GM12878 (cell line): ENCODE data around the gene USP15. TPM values are rescaled to one million over a fixed set of nuclear protein-coding genes. Genes with fewer than 3 reads are reported as not detected.

Experiments
- ATAC-seq: fragments of 200-7000 bp; cut with Tn5 transposase; 3 replicates; pipeline ENCODE4 v1.9.1; 2020; ENCODE audit warnings: mild to moderate bottlenecking, moderate library complexity
- BruUV-seq: library from RNA; stranded (reverse); fragments of 400-500 nt; replicated peaks from 2 replicates; lab custom pipeline; 2021; lab: Mats Ljungman, UMichigan
- CTCF ChIA-PET: fragments of 300-600 bp; sonication (Branson Sonifier 250); formaldehyde crosslinking; extraction: SDS; loops from one replicate; lab custom pipeline; 2021; ENCODE audit warnings: inconsistent platforms; lab: Yijun Ruan, JAX
- POLR2A ChIA-PET: fragments of 350-600 bp; formaldehyde crosslinking; extraction: SDS; loops from one replicate; lab custom pipeline; 2021; ENCODE audit warnings: inconsistent platforms; lab: Charles Lee
- RAD21 ChIA-PET: fragments of 300-600 bp; sonication (Branson Sonifier 250); formaldehyde crosslinking; loops from one replicate; lab custom pipeline; 2023; ENCODE audit warnings: antibody characterized with exemption; ENCODE audit not compliant: unreplicated experiment; lab: Charles Lee
- SMC1A ChIA-PET: fragments of 300-600 bp; sonication (Branson Sonifier 250); formaldehyde crosslinking; loops from one replicate; lab custom pipeline; 2023; ENCODE audit not compliant: unreplicated experiment, uncharacterized antibody; lab: Charles Lee
- DNase-seq: peaks from one replicate; pipeline ENCODE4 v3.0.0-alpha.2; 2011; ENCODE audit warnings: low read depth, low spot score
- FAIRE-seq: peaks from 3 replicates; lab custom pipeline; 2011; peaks lifted over from hg19 to GRCh38; lab: Jason Lieb, UNC
- H2AFZ ChIP-seq: 2 replicates; pipeline ENCODE4 v1.6.0; 2011; ENCODE audit warnings: low read depth, low read length, control low read depth; ENCODE audit not compliant: control insufficient read depth
- H3K27ac ChIP-seq: 2 replicates; pipeline ENCODE4 v1.5.1; 2011; ENCODE audit warnings: control low read depth; ENCODE audit not compliant: control insufficient read depth, insufficient read depth
- H3K27me3 ChIP-seq, 2 experiments: replicated peaks in 1 of 2; 2 replicates each; pipeline versions ENCODE4 v1.6.0 to v1.6.1; 2011; ENCODE audit warnings: low read length in 1 of 2; ENCODE audit not compliant: control insufficient read depth in 2 of 2, insufficient read depth in 2 of 2
- H3K36me3 ChIP-seq, 2 experiments: 2 replicates each; pipeline ENCODE4 v1.5.1; 2011; ENCODE audit warnings: low read length in 1 of 2; ENCODE audit not compliant: control insufficient read depth in 2 of 2, insufficient read depth in 2 of 2
- H3K4me1 ChIP-seq: 2 replicates; pipeline ENCODE4 v1.6.1; 2011; ENCODE audit warnings: mild to moderate bottlenecking, low read length, moderate library complexity, mixed read lengths; ENCODE audit not compliant: control insufficient read depth, insufficient read depth
- H3K4me2 ChIP-seq: 2 replicates; pipeline ENCODE4 v1.6.0; 2011; ENCODE audit warnings: control low read depth; ENCODE audit not compliant: control insufficient read depth, insufficient read depth
- H3K4me3 ChIP-seq: fragments of 200-600 bp; sonication (generic); 2 replicates; pipeline ENCODE4 v1.5.1; 2016
- H3K79me2 ChIP-seq: 2 replicates; pipeline ENCODE4 v1.6.0; 2011; ENCODE audit warnings: low read length; ENCODE audit not compliant: control insufficient read depth, insufficient read depth
- H3K9ac ChIP-seq: 2 replicates; pipeline ENCODE4 v1.8.0; 2011; ENCODE audit warnings: low read length, control low read depth, mixed read lengths; ENCODE audit not compliant: control insufficient read depth, insufficient read depth
- H3K9me3 ChIP-seq: replicated peaks from 3 replicates; pipeline ENCODE4 v1.5.1; 2011; ENCODE audit warnings: mild to moderate bottlenecking, low read length; ENCODE audit not compliant: control insufficient read depth, insufficient read depth
- H4K20me1 ChIP-seq: 2 replicates; pipeline ENCODE4 v1.6.0; 2011; ENCODE audit not compliant: control insufficient read depth, insufficient read depth
- NR2F1 ChIP-seq: fragments of 450-650 bp; conservative IDR thresholded peaks from 2 replicates; pipeline ENCODE4 v1.6.1; 2017; ENCODE audit warnings: mild to moderate bottlenecking
- REST ChIP-seq: IDR thresholded peaks from 2 replicates; pipeline ENCODE4 v1.6.1; 2012; ENCODE audit warnings: mild to moderate bottlenecking, low read depth, low read length
- SPI1 ChIP-seq: IDR thresholded peaks from 2 replicates; pipeline ENCODE4 v1.6.1; 2011; ENCODE audit warnings: low read depth, mild to moderate bottlenecking, low read length, moderate library complexity, borderline replicate concordance; ENCODE audit not compliant: insufficient read depth
- WRNIP1 ChIP-seq: IDR thresholded peaks from 2 replicates; pipeline ENCODE4 v1.6.1; 2011; ENCODE audit warnings: low read depth, low read length, improper control_type of control experiment, borderline replicate concordance
- YY1 ChIP-seq: IDR thresholded peaks from 2 replicates; pipeline ENCODE4 v1.6.1; 2011; ENCODE audit warnings: low read depth, mild to moderate bottlenecking, low read length
- WGBS: methylation state at CpG from one replicate; pipeline ENCODE4 v1.1.6; 2016; ENCODE audit warnings: low lambda C conversion rate; ENCODE audit not compliant: insufficient replicate concordance, insufficient coverage; ENCODE audit errors: missing lambda C conversion rate; 5-methylcytosine and 5-hydroxymethylcytosine counted together
- in situ Hi-C: fragments of 300-500 bp; cut with MboI; formaldehyde crosslinking; loops from 9 replicates; pipeline ENCODE4 v1.14.3; 2018; ENCODE audit warnings: mixed read lengths
- intact Hi-C: fragments of 100-400 bp; cut with micrococcal nuclease; formaldehyde crosslinking; loops from one replicate; pipeline ENCODE4 v1.14.2; 2022; ENCODE audit not compliant: unreplicated experiment
- polyA plus RNA-seq, 11 experiments: library from polyadenylated mRNA; depleted of rRNA in 4 of 11; unstranded in 6 of 11; stranded (reverse) in 5 of 11; fragments of >200 nt; fragmentation: Nextera tagmentation in 4 of 11; fragmentation: Illumina TruSeq in 1 of 11; extraction: Ambion mirVana in 4 of 11; extraction: Trizol in 1 of 11; gene quantifications; 1 replicate in 1 of 11; 2 replicates in 10 of 11; pipeline versions ENCODE4 v1.2.1 to v1.2.3, GENCODE V29; 2011 to 2016; ENCODE audit warnings: inconsistent platforms in 2 of 11, missing spikeins in 2 of 11, low read depth in 1 of 11
- total RNA-seq, 4 experiments: library from RNA; depleted of rRNA in 3 of 4; stranded (reverse); fragments of >200 nt in 3 of 4; fragmentation: Illumina TruSeq in 1 of 4; extraction: Trizol in 1 of 4; gene quantifications; 2 replicates each; pipeline versions ENCODE4 v1.2.1 to v1.2.3, GENCODE V29; 2013 to 2021

Gene USP15
- total and polyA plus RNA-seq, 10 of the 15 experiments (the other 5 are each of a cell fraction or from before 2014, with no cell fraction given), result 57.6 to 101 (median 90.2) TPM

GRCh38 chr12:62268956-62269355 is 8.8 kb downstream of the USP15 start:
- intact Hi-C loops (loop anchor here (10.0 kb wide), 2 partner anchors 206 to 536 kb away; no protein-coding TSS in a partner anchor), in situ Hi-C loops (no loop called here)
- Histone ChIP-seq H3K27me3 (no peaks in the 10 kb centered on the region), H3K4me3 (no peak overlapping the region), H2AFZ (no peak overlapping the region), H3K4me1 (peaks cover 24% of the 10 kb centered on the region), H3K27ac (no peak overlapping the region), H3K9ac (no peak overlapping the region), H3K79me2 (peaks cover 99% of the 10 kb centered on the region), H3K9me3 (no peaks in the 10 kb centered on the region; the same call in 2 of the 3 replicates), H3K36me3 (no peaks in the 10 kb centered on the region; a peak in 2 of 4 replicates), H3K4me2 (peak overlapping the region; percentile 30; the same call in 1 of the 2 replicates), H4K20me1 (no peaks in the 10 kb centered on the region)
- ATAC-seq (peak; percentile 2), FAIRE-seq (no peak), DNase-seq (no peak)
- WGBS, result 81% methylated on average over 3 of the region's 3 CpGs
- TF ChIP-seq YY1 (no peak), WRNIP1 (no peak), NR2F1 (no peak), SPI1 (no peak), REST (no peak)
- no TSS peak for BruUV-seq
- CTCF ChIA-PET, result no interaction called here
- POLR2A ChIA-PET, result no interaction called here
- SMC1A ChIA-PET, result interaction anchor here (2.5 kb wide), 1 partner anchor 23 kb away, joined by 9 read pairs; no protein-coding TSS in a partner anchor
- RAD21 ChIA-PET, result no interaction called here
